CD4-positive, alpha-beta T cell (primary cell): ENCODE data around the gene TCEANC. TPM values are rescaled to one million over a fixed set of nuclear protein-coding genes. Genes with fewer than 3 reads are reported as not detected.

Experiments
- ATAC-seq: fragments of 200-7000 bp; cut with Tn5 transposase; one replicate; pipeline ENCODE4 v1.10.0; 2022; ENCODE audit warnings: mild to moderate bottlenecking; ENCODE audit not compliant: poor library complexity
- CTCF ChIA-PET: fragments of 350-600 bp; sonication (Branson Sonifier 250); formaldehyde crosslinking; loops from one replicate; lab custom pipeline; 2021; ENCODE audit warnings: antibody characterized with exemption, inconsistent platforms; lab: Charles Lee
- POLR2A ChIA-PET: fragments of 350-600 bp; sonication (Branson Sonifier 250); formaldehyde crosslinking; loops from one replicate; lab custom pipeline; 2021; ENCODE audit warnings: antibody characterized with exemption, inconsistent platforms; lab: Charles Lee
- DNase-seq, 14 experiments: peaks; one replicate each; pipeline ENCODE4 v3.0.0-alpha.2; 2013 to 2020; ENCODE audit warnings: mixed read lengths in 2 of 14
- H3K27ac ChIP-seq, 2 donors: one replicate each; pipeline versions ENCODE4 v1.5.1 to v1.7.0; 2013; ENCODE audit warnings: low read length in 2 of 2, low read depth in 1 of 2, mild to moderate bottlenecking in 1 of 2
- H3K27me3 ChIP-seq, 2 experiments: 1 replicate in 1 of 2; 2 replicates in 1 of 2; pipeline versions ENCODE4 v1.6.1 to v1.7.0; 2013; ENCODE audit warnings: low read length in 2 of 2, control low read depth in 1 of 2, mild to moderate bottlenecking in 1 of 2, moderate library complexity in 1 of 2; ENCODE audit not compliant: insufficient read depth in 2 of 2, control insufficient read depth in 1 of 2
- H3K36me3 ChIP-seq: one replicate; pipeline ENCODE4 v1.6.1; 2013; ENCODE audit warnings: low read length, control low read depth; ENCODE audit not compliant: insufficient read depth
- H3K4me1 ChIP-seq: one replicate; pipeline ENCODE4 v1.6.1; 2013; ENCODE audit warnings: low read length, control low read depth; ENCODE audit not compliant: insufficient read depth
- H3K4me3 ChIP-seq: one replicate; pipeline ENCODE4 v1.5.1; 2013; ENCODE audit warnings: mild to moderate bottlenecking, low read length, moderate library complexity
- H3K9me3 ChIP-seq, 2 experiments: 1 replicate in 1 of 2; 2 replicates in 1 of 2; pipeline versions ENCODE4 v1.6.1 to v1.7.0; 2013; ENCODE audit warnings: low read length in 2 of 2, mild to moderate bottlenecking in 2 of 2, control low read depth in 1 of 2, moderate library complexity in 1 of 2; ENCODE audit not compliant: control insufficient read depth in 1 of 2, insufficient read depth in 1 of 2
- H3K27ac Mint-ChIP-seq: one replicate; pipeline ENCODE4 v1.8.0; 2020; ENCODE audit warnings: mixed read lengths
- H3K27me3 Mint-ChIP-seq: one replicate; pipeline ENCODE4 v1.8.0; 2021; ENCODE audit warnings: mixed read lengths
- H3K36me3 Mint-ChIP-seq: one replicate; pipeline ENCODE4 v1.8.0; 2021; ENCODE audit warnings: low read depth, mixed read lengths
- H3K4me1 Mint-ChIP-seq: one replicate; pipeline ENCODE4 v1.8.0; 2021; ENCODE audit warnings: low read depth, mixed read lengths
- H3K4me3 Mint-ChIP-seq: one replicate; pipeline ENCODE4 v1.8.0; 2020; ENCODE audit warnings: mild to moderate bottlenecking, mixed read lengths
- H3K9me3 Mint-ChIP-seq: one replicate; pipeline ENCODE4 v1.8.0; 2020; ENCODE audit warnings: mixed read lengths
- CTCF ChIP-seq: fragments of 200-600 bp; IDR thresholded peaks from one replicate; pipeline ENCODE4 v1.8.0; 2022; ENCODE audit warnings: antibody characterized with exemption, mild to moderate bottlenecking
- intact Hi-C, 2 experiments: fragments of 100-400 bp; cut with DNase I in 1 of 2; cut with micrococcal nuclease in 1 of 2; formaldehyde crosslinking; loops; one replicate each; pipeline versions ENCODE4 v1.15.1 to v1.9.0; 2023 to 2025; cut with DNase I, micrococcal nuclease
- total RNA-seq, 174 experiments: library from RNA in 2 of 174; stranded (reverse) in 2 of 174; gene quantifications; one replicate each; pipeline ENCODE4 v1.2.3 and lab custom pipeline; 2021 to 2026

TCEANC gene
- total RNA-seq, 2 experiments from 2014 or later: 6.5 to 8.3 TPM

GRCh38 chrX:13607996-13608365 is 45.0 kb upstream of the TCEANC start:
- H3K27me3 ChIP-seq: no peaks in the 10 kb centered on the region
- no peak for TF ChIP-seq CTCF
- Mint-ChIP-seq H3K36me3 (no peaks in the 10 kb centered on the region), H3K27me3 (peaks cover 4% of the 10 kb centered on the region), H3K4me3 (no peak overlapping the region), H3K4me1 (no peaks in the 10 kb centered on the region), H3K9me3 (no peaks in the 10 kb centered on the region), H3K27ac (no peak overlapping the region)
- H3K36me3 ChIP-seq: no peaks in the 10 kb centered on the region
- H3K9me3 ChIP-seq: no peaks in the 10 kb centered on the region
- ATAC-seq (no peak), DNase-seq (no peak)
- intact Hi-C loops: loop anchor here in 1 of 2 experiments (10.0 kb wide), 1 partner anchor 1793 kb away; no protein-coding TSS in a partner anchor
- H3K4me1 ChIP-seq: no peaks in the 10 kb centered on the region
- H3K4me3 ChIP-seq: no peak overlapping the region
- POLR2A ChIA-PET: no interaction called here
- H3K27ac ChIP-seq: no peak overlapping the region
- CTCF ChIA-PET: no interaction called here

GRCh38 chrX:13614154-13614553 is 38.8 kb upstream of the TCEANC start:
- ATAC-seq (no peak), DNase-seq (no peak)
- no peak overlapping the region for H3K4me3 Mint-ChIP-seq
- Histone ChIP-seq H3K36me3 (no peaks in the 10 kb centered on the region), H3K27me3 (no peaks in the 10 kb centered on the region), H3K4me1 (no peaks in the 10 kb centered on the region), H3K27ac (no peak overlapping the region), H3K4me3 (no peak overlapping the region), H3K9me3 (no peaks in the 10 kb centered on the region)
- no peak for TF ChIP-seq CTCF
- H3K36me3 Mint-ChIP-seq: no peaks in the 10 kb centered on the region
- no peaks in the 10 kb centered on the region for H3K27me3 Mint-ChIP-seq
- intact Hi-C loops: no loop called here
- H3K9me3 Mint-ChIP-seq: no peaks in the 10 kb centered on the region
- H3K4me1 Mint-ChIP-seq: no peaks in the 10 kb centered on the region
- POLR2A ChIA-PET: no interaction called here
- no peak overlapping the region for H3K27ac Mint-ChIP-seq
- CTCF ChIA-PET: no interaction called here

GRCh38 chrX:13620207-13620606 is 32.7 kb upstream of the TCEANC start:
- POLR2A ChIA-PET: no interaction called here
- no peaks in the 10 kb centered on the region for H3K9me3 Mint-ChIP-seq
- no peak overlapping the region for H3K27ac ChIP-seq
- H3K27ac Mint-ChIP-seq: no peak overlapping the region
- CTCF ChIA-PET: no interaction called here
- no peaks in the 10 kb centered on the region for H3K4me1 Mint-ChIP-seq
- H3K27me3 Mint-ChIP-seq: no peaks in the 10 kb centered on the region
- DNase-seq (no peak), ATAC-seq (no peak)
- no peaks in the 10 kb centered on the region for H3K9me3 ChIP-seq
- no peaks in the 10 kb centered on the region for H3K27me3 ChIP-seq
- TF ChIP-seq CTCF: no peak
- no peak overlapping the region for H3K4me3 ChIP-seq
- no peaks in the 10 kb centered on the region for H3K36me3 Mint-ChIP-seq
- intact Hi-C loops: no loop called here
- H3K4me1 ChIP-seq: no peaks in the 10 kb centered on the region
- H3K36me3 ChIP-seq: no peaks in the 10 kb centered on the region
- H3K4me3 Mint-ChIP-seq: no peak overlapping the region
